ENCODE measurements around the gene IL11RA.

The IL11RA gene

DNA sequence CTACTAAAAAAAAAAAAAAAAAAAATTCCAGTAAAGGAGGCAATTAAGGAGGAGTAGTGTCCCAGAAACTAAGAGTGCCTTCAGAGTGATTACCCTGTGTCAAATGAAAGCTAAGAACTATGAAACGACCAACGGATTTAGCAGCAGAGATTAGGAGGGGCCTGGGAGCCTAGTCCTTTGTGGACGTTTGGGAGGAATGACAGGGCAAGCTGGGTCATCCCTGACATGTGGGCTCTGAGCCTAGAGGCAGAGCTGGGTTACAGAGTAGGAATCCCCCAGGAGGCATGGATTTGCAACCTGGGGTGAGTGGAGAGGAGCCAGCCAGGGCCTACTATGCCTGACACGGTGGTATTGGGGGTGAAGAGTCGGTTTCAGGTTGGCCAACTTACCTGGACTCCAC, 18.8 kb upstream of the IL11RA start:
- no peak for DNase-seq (ENCODE audit: low spot score)
- TF ChIP-seq, protein P1, sequence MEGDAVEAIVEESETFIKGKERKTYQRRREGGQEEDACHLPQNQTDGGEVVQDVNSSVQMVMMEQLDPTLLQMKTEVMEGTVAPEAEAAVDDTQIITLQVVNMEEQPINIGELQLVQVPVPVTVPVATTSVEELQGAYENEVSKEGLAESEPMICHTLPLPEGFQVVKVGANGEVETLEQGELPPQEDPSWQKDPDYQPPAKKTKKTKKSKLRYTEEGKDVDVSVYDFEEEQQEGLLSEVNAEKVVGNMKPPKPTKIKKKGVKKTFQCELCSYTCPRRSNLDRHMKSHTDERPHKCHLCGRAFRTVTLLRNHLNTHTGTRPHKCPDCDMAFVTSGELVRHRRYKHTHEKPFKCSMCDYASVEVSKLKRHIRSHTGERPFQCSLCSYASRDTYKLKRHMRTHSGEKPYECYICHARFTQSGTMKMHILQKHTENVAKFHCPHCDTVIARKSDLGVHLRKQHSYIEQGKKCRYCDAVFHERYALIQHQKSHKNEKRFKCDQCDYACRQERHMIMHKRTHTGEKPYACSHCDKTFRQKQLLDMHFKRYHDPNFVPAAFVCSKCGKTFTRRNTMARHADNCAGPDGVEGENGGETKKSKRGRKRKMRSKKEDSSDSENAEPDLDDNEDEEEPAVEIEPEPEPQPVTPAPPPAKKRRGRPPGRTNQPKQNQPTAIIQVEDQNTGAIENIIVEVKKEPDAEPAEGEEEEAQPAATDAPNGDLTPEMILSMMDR (IDR thresholded peaks at IDR 0.05; ENCODE audit: extremely low read depth, missing control alignments) = no peak

DNA sequence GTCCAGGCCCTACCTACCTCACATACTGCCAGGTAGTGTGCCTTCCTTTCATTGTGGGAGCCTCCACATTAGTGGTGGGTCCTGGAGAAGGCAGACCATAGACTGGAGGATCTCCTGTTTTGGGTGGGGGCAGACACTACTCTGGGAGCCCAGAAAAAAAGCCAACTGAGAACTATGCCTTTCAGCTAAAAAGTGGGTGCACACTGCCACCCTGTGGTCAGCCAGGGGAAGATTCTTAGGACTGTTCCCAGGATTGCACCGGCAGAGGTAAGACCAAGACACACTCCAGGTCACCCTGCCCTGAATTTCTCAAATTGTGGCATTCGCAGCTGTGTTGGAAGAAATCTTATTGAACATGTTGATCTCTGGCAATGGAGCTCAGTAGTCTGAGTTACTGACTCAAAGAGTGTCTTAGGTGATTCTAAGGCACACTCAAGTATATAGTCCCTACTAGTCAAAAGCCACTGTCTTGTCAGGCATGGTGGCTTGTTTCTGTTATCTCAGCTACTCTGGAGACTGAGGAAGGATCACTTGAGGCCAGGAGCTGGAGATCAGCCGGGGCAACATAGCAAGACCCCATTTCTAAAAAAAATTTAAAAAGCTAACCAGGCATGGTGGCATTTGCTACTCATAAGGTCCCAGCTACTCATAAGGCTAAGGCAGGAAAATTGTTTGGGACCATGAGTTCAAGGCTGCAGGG, 18.0 kb upstream of the IL11RA start:
- TF ChIP-seq, protein P1 (IDR thresholded peaks at IDR 0.05; ENCODE audit: extremely low read depth, missing control alignments) = peak; percentile 86
- DNase-seq (ENCODE audit: low spot score) = peak; percentile 85

DNA sequence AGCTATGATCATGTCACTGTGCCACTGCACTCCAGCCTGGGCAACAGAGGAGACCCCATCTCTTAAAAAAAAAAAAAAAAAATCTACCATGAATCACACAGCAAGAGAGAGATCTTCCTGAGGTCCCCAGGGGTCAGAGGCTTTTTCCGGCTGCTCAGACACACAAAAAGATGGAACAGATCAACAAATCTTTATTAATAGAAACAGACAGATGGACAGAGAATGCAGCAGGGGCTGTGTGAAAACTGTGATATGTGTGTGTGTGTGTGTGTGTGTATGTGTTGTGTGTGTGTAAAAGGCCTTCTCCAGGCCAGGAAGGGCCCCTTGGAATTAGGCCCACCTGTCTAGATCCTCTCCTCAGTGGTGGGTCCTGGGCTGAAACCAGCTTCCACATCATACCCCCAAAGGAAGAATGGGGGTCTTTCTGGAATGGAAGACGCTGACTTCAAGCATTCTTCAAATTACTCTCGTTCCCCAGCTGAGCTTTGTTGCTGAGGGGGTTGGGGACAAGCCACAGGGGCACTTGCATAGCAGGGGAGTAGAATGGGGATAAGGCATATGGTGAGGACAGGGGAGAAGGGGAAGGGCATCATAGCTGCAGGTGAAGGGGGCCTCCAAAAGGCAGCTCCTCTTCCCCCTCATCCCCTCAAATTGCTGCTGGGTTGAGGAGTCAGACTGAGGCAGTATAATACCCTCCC, 17.3 kb upstream of the IL11RA start:
- DNase-seq (ENCODE audit: low spot score) = no peak
- TF ChIP-seq, protein P1 (IDR thresholded peaks at IDR 0.05; ENCODE audit: extremely low read depth, missing control alignments) = no peak

DNA sequence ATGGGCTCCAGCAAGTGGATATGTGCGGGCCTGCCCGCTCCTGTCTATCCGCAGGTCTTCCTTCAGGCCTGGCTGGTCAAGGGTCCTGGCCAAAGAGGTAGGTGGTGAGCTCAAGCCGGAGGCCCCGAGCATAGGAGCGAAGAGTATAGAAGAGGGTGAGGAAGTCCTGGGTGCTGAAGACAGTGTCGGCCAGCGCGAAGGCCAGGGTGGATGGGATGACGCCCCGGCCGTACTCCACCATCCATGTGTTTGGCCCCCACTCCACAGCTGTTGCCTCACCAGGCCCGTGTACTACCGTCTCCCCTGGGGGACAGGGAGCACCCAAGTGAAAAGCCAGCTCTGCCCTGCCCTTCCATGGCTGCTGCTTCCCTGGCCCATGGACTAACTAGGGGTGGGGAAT, 16.4 kb upstream of the IL11RA start:
- no peak for DNase-seq (ENCODE audit: low spot score)
- TF ChIP-seq, protein P1 (IDR thresholded peaks at IDR 0.05; ENCODE audit: extremely low read depth, missing control alignments) = no peak

DNA sequence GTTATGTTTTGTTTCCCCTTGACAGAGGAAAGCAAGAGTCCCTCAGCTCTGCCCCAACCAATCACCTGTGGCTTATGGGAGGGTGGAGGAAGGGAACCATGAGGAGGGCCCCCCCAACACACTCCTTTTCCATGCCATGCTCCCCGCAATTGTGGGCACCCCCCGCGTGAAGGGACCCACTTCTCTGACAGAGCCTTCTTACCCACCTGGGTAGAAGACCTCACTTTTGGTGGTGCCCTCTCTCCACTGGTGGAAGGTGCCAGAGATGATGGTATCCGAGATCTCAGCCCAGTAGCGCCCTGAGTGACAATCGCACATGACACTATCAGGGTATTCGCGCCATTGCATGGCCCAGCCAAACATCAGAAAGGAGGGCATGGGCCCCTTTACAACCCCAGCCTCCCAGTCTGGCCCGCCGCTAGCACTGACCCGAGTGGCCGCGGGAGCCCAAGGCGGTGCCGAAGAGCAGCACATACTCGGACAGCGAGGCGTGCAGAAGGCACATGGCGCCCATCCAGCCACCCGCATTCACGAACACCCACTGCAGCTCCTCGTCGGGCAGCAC, 15.1 kb upstream of the IL11RA start:
- DNase-seq (ENCODE audit: low spot score) = no peak
- TF ChIP-seq, protein P1 (IDR thresholded peaks at IDR 0.05; ENCODE audit: extremely low read depth, missing control alignments) = no peak

DNA sequence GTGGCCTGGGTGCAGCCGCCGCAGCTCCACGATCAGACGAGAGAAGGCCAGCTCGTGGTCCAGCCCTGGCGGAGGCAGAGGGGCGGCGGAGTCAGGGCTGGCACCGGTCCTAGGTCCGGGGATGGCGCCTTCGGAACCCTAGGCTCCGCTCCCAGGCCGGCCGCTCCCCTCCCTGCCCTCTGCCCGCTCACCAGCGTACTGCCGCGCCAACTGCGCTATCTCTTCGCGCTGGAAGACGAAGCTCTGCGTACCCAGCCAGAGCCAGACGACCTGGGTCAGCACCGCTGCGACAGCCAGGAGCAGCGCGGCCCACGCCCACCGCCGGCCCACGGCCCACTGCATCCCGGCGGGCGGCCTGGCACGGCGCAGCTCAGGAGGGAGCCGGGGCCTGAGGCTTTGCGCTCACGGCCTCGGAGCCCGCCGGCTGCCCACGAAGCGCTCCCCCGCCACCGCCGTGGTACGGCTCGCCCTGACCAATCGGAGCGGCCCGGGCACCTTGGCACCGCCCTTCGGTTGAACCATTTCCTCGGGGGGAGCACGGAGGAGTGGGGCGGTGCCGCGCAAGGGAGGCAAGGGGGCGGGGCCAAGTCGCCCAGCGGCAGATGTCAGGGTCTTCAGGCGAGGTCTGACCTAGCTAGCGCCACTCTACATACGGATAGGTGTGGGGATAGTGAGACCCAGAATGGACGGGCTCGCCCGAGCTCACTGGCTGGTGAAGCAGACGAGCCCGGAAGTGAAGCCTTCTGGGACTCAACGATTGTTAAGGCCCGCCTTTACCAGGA, 14.4 kb upstream of the IL11RA start, which contains the start of gene SIGMAR1:
Gene SIGMAR1 (minus strand): TSS at position 432 of the 782 bp plus-strand sequence. CDS start 90 bp downstream, at position 342.
- DNase-seq (ENCODE audit: low spot score) = peak; percentile 96
- TF ChIP-seq, protein P1 (IDR thresholded peaks at IDR 0.05; ENCODE audit: extremely low read depth, missing control alignments) = no peak
